HEK293 (cell line): ENCODE measurements around the gene ARHGAP6.

Experiments used
- CTCF ChIA-PET: fragments of 350-600 bp; formaldehyde crosslinking; extraction: SDS; loops from one replicate; lab custom pipeline; 2021; ENCODE audit warnings: antibody characterized with exemption; lab: Yijun Ruan, JAX
- POLR2A ChIA-PET: fragments of 300-600 bp; formaldehyde crosslinking; extraction: SDS; loops from one replicate; lab custom pipeline; 2020; ENCODE audit warnings: antibody characterized with exemption, inconsistent platforms; lab: Yijun Ruan, JAX
- H3K27ac ChIP-seq: fragments of 200-500 bp; sonication (Bioruptor generic); 2 replicates; pipeline ENCODE4 v1.5.1; 2014; ENCODE audit warnings: low read depth, low read length, control low read depth, inconsistent platforms; ENCODE audit errors: extremely low read depth
- H3K36me3 ChIP-seq, 2 experiments: fragments of 200-500 bp in 1 of 2; sonication (Bioruptor generic) in 1 of 2; 1 replicate in 1 of 2; 2 replicates in 1 of 2; pipeline ENCODE4 v1.5.1; 2014 to 2017; ENCODE audit warnings: inconsistent platforms in 2 of 2, low read length in 2 of 2; ENCODE audit not compliant: control insufficient read depth in 2 of 2, insufficient read depth in 1 of 2
- H3K4me1 ChIP-seq: fragments of 200-500 bp; sonication (Bioruptor generic); 2 replicates; pipeline ENCODE4 v1.5.1; 2014; ENCODE audit warnings: mild to moderate bottlenecking, low read length, inconsistent platforms; ENCODE audit not compliant: control insufficient read depth, insufficient read depth
- H3K4me3 ChIP-seq: 2 replicates; pipeline ENCODE4 v1.5.1; 2011; ENCODE audit warnings: low read depth, mild to moderate bottlenecking, control low read depth, low read length, moderate library complexity
- H3K9me3 ChIP-seq: fragments of 200-500 bp; sonication (Bioruptor generic); 2 replicates; pipeline ENCODE4 v1.5.1; 2014; ENCODE audit warnings: low read depth, low read length, inconsistent platforms; ENCODE audit not compliant: control insufficient read depth, insufficient read depth
- EGR2 ChIP-seq: fragments of 450-650 bp; formaldehyde crosslinking; IDR thresholded peaks from 2 replicates; pipeline ENCODE4 v1.5.1; 2016; ENCODE audit warnings: low read depth, missing biosample characterization, missing genetic modification characterization
- GLIS2 ChIP-seq: fragments of 450-650 bp; formaldehyde crosslinking; IDR thresholded peaks from 2 replicates; pipeline ENCODE4 v1.5.1; 2016; ENCODE audit warnings: missing biosample characterization, missing genetic modification characterization
- KLF1 ChIP-seq: fragments of 450-650 bp; formaldehyde crosslinking; IDR thresholded peaks from 2 replicates; pipeline ENCODE4 v1.5.1; 2016; ENCODE audit warnings: missing biosample characterization, missing genetic modification characterization
- OVOL3 ChIP-seq: fragments of 450-650 bp; formaldehyde crosslinking; IDR thresholded peaks from 2 replicates; pipeline ENCODE4 v1.5.1; 2016; ENCODE audit warnings: missing biosample characterization, missing genetic modification characterization
- REPIN1 ChIP-seq: fragments of 450-650 bp; formaldehyde crosslinking; IDR thresholded peaks from 2 replicates; pipeline ENCODE4 v1.5.1; 2017; ENCODE audit warnings: missing biosample characterization, missing genetic modification characterization, low read depth
- SCRT2 ChIP-seq: fragments of 450-650 bp; formaldehyde crosslinking; IDR thresholded peaks from 2 replicates; pipeline ENCODE4 v1.5.1; 2016; ENCODE audit warnings: missing biosample characterization, missing genetic modification characterization
- ZBTB48 ChIP-seq: fragments of 450-650 bp; formaldehyde crosslinking; IDR thresholded peaks from 2 replicates; pipeline ENCODE4 v1.5.1; 2016; ENCODE audit warnings: missing biosample characterization, missing genetic modification characterization
- ZFHX2 ChIP-seq: fragments of 450-650 bp; formaldehyde crosslinking; conservative IDR thresholded peaks from 2 replicates; pipeline ENCODE4 v1.5.1; 2016; ENCODE audit warnings: missing biosample characterization, missing genetic modification characterization
- ZNF121 ChIP-seq: fragments of 450-650 bp; formaldehyde crosslinking; IDR thresholded peaks from 2 replicates; pipeline ENCODE4 v1.5.1; 2016; ENCODE audit warnings: missing biosample characterization, missing genetic modification characterization
- ZNF146 ChIP-seq: fragments of 450-650 bp; formaldehyde crosslinking; IDR thresholded peaks from 2 replicates; pipeline ENCODE4 v1.5.1; 2016; ENCODE audit warnings: missing biosample characterization, missing genetic modification characterization
- ZNF157 ChIP-seq: fragments of 450-650 bp; formaldehyde crosslinking; IDR thresholded peaks from 2 replicates; pipeline ENCODE4 v1.5.1; 2016; ENCODE audit warnings: missing biosample characterization, missing genetic modification characterization
- ZNF214 ChIP-seq: fragments of 450-650 bp; formaldehyde crosslinking; IDR thresholded peaks from 2 replicates; pipeline ENCODE4 v1.5.1; 2017; ENCODE audit warnings: missing biosample characterization, mild to moderate bottlenecking, missing genetic modification characterization, borderline replicate concordance
- ZNF223 ChIP-seq: fragments of 450-650 bp; formaldehyde crosslinking; IDR thresholded peaks from 2 replicates; pipeline ENCODE4 v1.5.1; 2016; ENCODE audit warnings: missing biosample characterization, missing genetic modification characterization
- ZNF239 ChIP-seq: fragments of 450-650 bp; formaldehyde crosslinking; IDR thresholded peaks from 2 replicates; pipeline ENCODE4 v1.5.1; 2016; ENCODE audit warnings: missing biosample characterization, missing genetic modification characterization
- ZNF37A ChIP-seq: fragments of 450-650 bp; IDR thresholded peaks from 2 replicates; pipeline ENCODE4 v1.5.1; 2018; ENCODE audit warnings: missing biosample characterization, missing genetic modification characterization
- ZNF433 ChIP-seq: fragments of 450-650 bp; formaldehyde crosslinking; IDR thresholded peaks from 2 replicates; pipeline ENCODE4 v1.5.1; 2016; ENCODE audit warnings: missing biosample characterization, missing genetic modification characterization, low read depth
- ZNF501 ChIP-seq: fragments of 450-650 bp; formaldehyde crosslinking; IDR thresholded peaks from 2 replicates; pipeline ENCODE4 v1.5.1; 2016; ENCODE audit warnings: missing biosample characterization, missing genetic modification characterization
- ZNF549 ChIP-seq: fragments of 450-650 bp; IDR thresholded peaks from 2 replicates; pipeline ENCODE4 v1.5.1; 2018; ENCODE audit warnings: missing biosample characterization, missing genetic modification characterization, mild to moderate bottlenecking, inconsistent platforms, moderate library complexity
- ZNF561 ChIP-seq: fragments of 450-650 bp; IDR thresholded peaks from 2 replicates; pipeline ENCODE4 v1.5.1; 2018; ENCODE audit warnings: missing biosample characterization, missing genetic modification characterization, borderline replicate concordance
- ZNF585B ChIP-seq: fragments of 450-650 bp; formaldehyde crosslinking; IDR thresholded peaks from 2 replicates; pipeline ENCODE4 v1.5.1; 2016; ENCODE audit warnings: missing biosample characterization, missing genetic modification characterization
- ZNF596 ChIP-seq: fragments of 450-650 bp; IDR thresholded peaks from 2 replicates; pipeline ENCODE4 v1.5.0; 2018; ENCODE audit warnings: missing biosample characterization, mild to moderate bottlenecking, missing genetic modification characterization, moderate library complexity
- ZNF621 ChIP-seq: fragments of 450-650 bp; formaldehyde crosslinking; IDR thresholded peaks from 2 replicates; pipeline ENCODE4 v1.5.1; 2017; ENCODE audit warnings: missing biosample characterization, missing genetic modification characterization
- ZNF623 ChIP-seq: fragments of 450-650 bp; formaldehyde crosslinking; IDR thresholded peaks from 2 replicates; pipeline ENCODE4 v1.5.1; 2016; ENCODE audit warnings: missing biosample characterization, missing genetic modification characterization
- ZNF624 ChIP-seq: fragments of 450-650 bp; formaldehyde crosslinking; IDR thresholded peaks from 2 replicates; pipeline ENCODE4 v1.5.1; 2017; ENCODE audit warnings: missing biosample characterization, missing genetic modification characterization
- ZNF76 ChIP-seq: fragments of 450-650 bp; formaldehyde crosslinking; IDR thresholded peaks from 2 replicates; pipeline ENCODE4; 2016; ENCODE audit warnings: low read depth, missing biosample characterization, missing genetic modification characterization, borderline replicate concordance
- ZNF791 ChIP-seq: fragments of 450-650 bp; formaldehyde crosslinking; IDR thresholded peaks from 2 replicates; pipeline ENCODE4 v1.5.1; 2016; ENCODE audit warnings: missing biosample characterization, missing genetic modification characterization
- TF ChIP-seq, protein P1 (sequence below): fragments of 450-650 bp; formaldehyde crosslinking; IDR thresholded peaks from 2 replicates; pipeline ENCODE4 v1.5.1; 2016; ENCODE audit warnings: missing biosample characterization, missing genetic modification characterization
- TF ChIP-seq, protein P2 (sequence below): fragments of 450-650 bp; formaldehyde crosslinking; IDR thresholded peaks from 2 replicates; pipeline ENCODE4 v1.5.1; 2017; ENCODE audit warnings: missing biosample characterization, missing genetic modification characterization
- TF ChIP-seq, protein P3 (sequence below): fragments of 450-650 bp; formaldehyde crosslinking; IDR thresholded peaks from 2 replicates; pipeline ENCODE4 v1.5.1; 2016; ENCODE audit warnings: missing biosample characterization, missing genetic modification characterization
- TF ChIP-seq, protein P4 (sequence below): fragments of 450-650 bp; formaldehyde crosslinking; IDR thresholded peaks from 2 replicates; pipeline ENCODE4 v1.5.1; 2016; ENCODE audit warnings: missing biosample characterization, missing genetic modification characterization

Gene ARHGAP6

DNA sequence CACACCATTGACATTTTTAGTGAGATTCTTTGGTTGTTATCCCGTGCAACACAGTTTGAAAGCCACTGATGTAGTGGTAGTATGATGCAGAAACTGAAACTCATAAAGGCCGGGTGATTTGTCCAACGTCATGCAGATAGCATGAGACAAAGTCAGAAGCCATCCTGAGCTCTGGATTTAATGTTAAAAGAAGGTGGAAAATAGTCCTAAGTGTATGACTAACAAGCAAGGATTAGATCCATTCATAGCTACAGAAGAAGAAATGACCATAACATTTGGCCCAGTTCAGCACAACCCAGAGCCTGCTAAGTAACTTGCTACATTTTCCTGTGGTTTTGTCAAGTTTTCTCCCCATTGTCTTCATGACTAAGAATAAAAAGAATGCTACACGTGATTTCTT is 230.2 kb downstream of the ARHGAP6 start:
- Histone ChIP-seq H3K4me3 (no peak overlapping the region), H3K27ac (no peak overlapping the region), H3K9me3 (no peaks in the 10 kb centered on the region), H3K4me1 (no peaks in the 10 kb centered on the region), H3K36me3 (no peaks in the 10 kb centered on the region)
- no peak for TF ChIP-seq ZNF157 (tag by site-specific recombination)
- TF ChIP-seq REPIN1: no peak
- TF ChIP-seq OVOL3 (tag by site-specific recombination): no peak
- TF ChIP-seq, protein P1, sequence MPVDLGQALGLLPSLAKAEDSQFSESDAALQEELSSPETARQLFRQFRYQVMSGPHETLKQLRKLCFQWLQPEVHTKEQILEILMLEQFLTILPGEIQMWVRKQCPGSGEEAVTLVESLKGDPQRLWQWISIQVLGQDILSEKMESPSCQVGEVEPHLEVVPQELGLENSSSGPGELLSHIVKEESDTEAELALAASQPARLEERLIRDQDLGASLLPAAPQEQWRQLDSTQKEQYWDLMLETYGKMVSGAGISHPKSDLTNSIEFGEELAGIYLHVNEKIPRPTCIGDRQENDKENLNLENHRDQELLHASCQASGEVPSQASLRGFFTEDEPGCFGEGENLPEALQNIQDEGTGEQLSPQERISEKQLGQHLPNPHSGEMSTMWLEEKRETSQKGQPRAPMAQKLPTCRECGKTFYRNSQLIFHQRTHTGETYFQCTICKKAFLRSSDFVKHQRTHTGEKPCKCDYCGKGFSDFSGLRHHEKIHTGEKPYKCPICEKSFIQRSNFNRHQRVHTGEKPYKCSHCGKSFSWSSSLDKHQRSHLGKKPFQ (tag by site-specific recombination): no peak
- TF ChIP-seq SCRT2 (tag by site-specific recombination): no peak
- no peak for TF ChIP-seq ZNF621 (tag by site-specific recombination)
- TF ChIP-seq, protein P2, sequence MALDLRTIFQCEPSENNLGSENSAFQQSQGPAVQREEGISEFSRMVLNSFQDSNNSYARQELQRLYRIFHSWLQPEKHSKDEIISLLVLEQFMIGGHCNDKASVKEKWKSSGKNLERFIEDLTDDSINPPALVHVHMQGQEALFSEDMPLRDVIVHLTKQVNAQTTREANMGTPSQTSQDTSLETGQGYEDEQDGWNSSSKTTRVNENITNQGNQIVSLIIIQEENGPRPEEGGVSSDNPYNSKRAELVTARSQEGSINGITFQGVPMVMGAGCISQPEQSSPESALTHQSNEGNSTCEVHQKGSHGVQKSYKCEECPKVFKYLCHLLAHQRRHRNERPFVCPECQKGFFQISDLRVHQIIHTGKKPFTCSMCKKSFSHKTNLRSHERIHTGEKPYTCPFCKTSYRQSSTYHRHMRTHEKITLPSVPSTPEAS (tag by site-specific recombination): no peak
- TF ChIP-seq ZNF146 (tag by site-specific recombination): no peak
- no peak for TF ChIP-seq ZNF76
- TF ChIP-seq ZNF585B (tag by site-specific recombination): no peak
- TF ChIP-seq EGR2 (tag by site-specific recombination): no peak
- no peak for TF ChIP-seq ZFHX2 (tag by site-specific recombination)
- TF ChIP-seq ZNF549 (tag by site-specific recombination): no peak
- no peak for TF ChIP-seq ZNF561
- no peak for TF ChIP-seq ZNF433 (tag by site-specific recombination)
- TF ChIP-seq, protein P3, sequence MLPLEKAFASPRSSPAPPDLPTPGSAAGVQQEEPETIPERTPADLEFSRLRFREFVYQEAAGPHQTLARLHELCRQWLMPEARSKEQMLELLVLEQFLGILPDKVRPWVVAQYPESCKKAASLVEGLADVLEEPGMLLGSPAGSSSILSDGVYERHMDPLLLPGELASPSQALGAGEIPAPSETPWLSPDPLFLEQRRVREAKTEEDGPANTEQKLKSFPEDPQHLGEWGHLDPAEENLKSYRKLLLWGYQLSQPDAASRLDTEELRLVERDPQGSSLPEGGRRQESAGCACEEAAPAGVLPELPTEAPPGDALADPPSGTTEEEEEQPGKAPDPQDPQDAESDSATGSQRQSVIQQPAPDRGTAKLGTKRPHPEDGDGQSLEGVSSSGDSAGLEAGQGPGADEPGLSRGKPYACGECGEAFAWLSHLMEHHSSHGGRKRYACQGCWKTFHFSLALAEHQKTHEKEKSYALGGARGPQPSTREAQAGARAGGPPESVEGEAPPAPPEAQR (tag by site-specific recombination): no peak
- no peak for TF ChIP-seq ZNF223 (tag by site-specific recombination)
- CTCF ChIA-PET: no interaction called here
- POLR2A ChIA-PET: no interaction called here

GRCh38 chrX:11434607-11435006 is 231.1 kb downstream of the ARHGAP6 start:
- Histone ChIP-seq H3K36me3 (no peaks in the 10 kb centered on the region), H3K27ac (no peak overlapping the region), H3K9me3 (no peaks in the 10 kb centered on the region), H3K4me3 (no peak overlapping the region), H3K4me1 (no peaks in the 10 kb centered on the region)
- ChIA-PET POLR2A (no interaction called here), CTCF (no interaction called here)
- TF ChIP-seq ZNF791 (tag by site-specific recombination) (no peak), ZNF37A (tag by site-specific recombination) (no peak), ZNF121 (tag by site-specific recombination) (no peak), ZNF214 (tag by site-specific recombination) (no peak), ZBTB48 (tag by site-specific recombination) (no peak), GLIS2 (no peak), ZNF501 (tag by site-specific recombination) (no peak), ZNF239 (no peak), ZNF623 (no peak), ZNF596 (no peak), KLF1 (tag by site-specific recombination) (no peak), ZNF624 (tag by site-specific recombination) (no peak)
- TF ChIP-seq, protein P4, sequence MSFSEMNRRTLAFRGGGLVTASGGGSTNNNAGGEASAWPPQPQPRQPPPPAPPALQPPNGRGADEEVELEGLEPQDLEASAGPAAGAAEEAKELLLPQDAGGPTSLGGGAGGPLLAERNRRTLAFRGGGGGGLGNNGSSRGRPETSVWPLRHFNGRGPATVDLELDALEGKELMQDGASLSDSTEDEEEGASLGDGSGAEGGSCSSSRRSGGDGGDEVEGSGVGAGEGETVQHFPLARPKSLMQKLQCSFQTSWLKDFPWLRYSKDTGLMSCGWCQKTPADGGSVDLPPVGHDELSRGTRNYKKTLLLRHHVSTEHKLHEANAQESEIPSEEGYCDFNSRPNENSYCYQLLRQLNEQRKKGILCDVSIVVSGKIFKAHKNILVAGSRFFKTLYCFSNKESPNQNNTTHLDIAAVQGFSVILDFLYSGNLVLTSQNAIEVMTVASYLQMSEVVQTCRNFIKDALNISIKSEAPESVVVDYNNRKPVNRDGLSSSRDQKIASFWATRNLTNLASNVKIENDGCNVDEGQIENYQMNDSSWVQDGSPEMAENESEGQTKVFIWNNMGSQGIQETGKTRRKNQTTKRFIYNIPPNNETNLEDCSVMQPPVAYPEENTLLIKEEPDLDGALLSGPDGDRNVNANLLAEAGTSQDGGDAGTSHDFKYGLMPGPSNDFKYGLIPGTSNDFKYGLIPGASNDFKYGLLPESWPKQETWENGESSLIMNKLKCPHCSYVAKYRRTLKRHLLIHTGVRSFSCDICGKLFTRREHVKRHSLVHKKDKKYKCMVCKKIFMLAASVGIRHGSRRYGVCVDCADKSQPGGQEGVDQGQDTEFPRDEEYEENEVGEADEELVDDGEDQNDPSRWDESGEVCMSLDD: no peak
- TF ChIP-seq, protein P1 (tag by site-specific recombination): no peak
